Measurements from ENCODE around the gene HLA-DPB1.
"Not testable (repeated sequence)": the region's sequence is repeated elsewhere in the genome, so short reads cannot be mapped to it uniquely, and the experiment has no call there.

The HLA-DPB1 gene

GRCh38 chr6:33088931-33089620 is 13.3 kb downstream of the HLA-DPB1 start:
- intact Hi-C loops (cut with DNase I), result no loop called here

GRCh38 chr6:33091957-33092356 is 16.2 kb downstream of the HLA-DPB1 start:
- DNase-seq, result peak in 1 of 42 donors; percentile 31
- intact Hi-C loops (cut with DNase I), result no loop called here

More at GRCh38 chr6:33088931-33089620, 13.3 kb downstream of the HLA-DPB1 start:
- DNase-seq, result no peak

- intact Hi-C loops (cut with DNase I), result no loop called here
- no peak for DNase-seq
These were observed 16.6 kb downstream of the HLA-DPB1 start for GRCh38 chr6:33092385-33092784.

GRCh38 chr6:33093855-33094254 is 18.1 kb downstream of the HLA-DPB1 start:
- DNase-seq, result no peak
- intact Hi-C loops (cut with DNase I), result no loop called here

GRCh38 chr6:33095681-33096080 is 19.9 kb downstream of the HLA-DPB1 start:
- intact Hi-C loops (cut with DNase I), result no loop called here
- DNase-seq, result no peak

- intact Hi-C loops (cut with DNase I), result not testable (repeated sequence)
These were observed 25.4 kb downstream of the HLA-DPB1 start for GRCh38 chr6:33101121-33101737.

GRCh38 chr6:33103776-33104175 is 28.0 kb downstream of the HLA-DPB1 start:
- intact Hi-C loops (cut with DNase I), result no loop called here
- DNase-seq, result no peak

More at GRCh38 chr6:33101121-33101737, 25.4 kb downstream of the HLA-DPB1 start:
- DNase-seq, result not testable (repeated sequence)

GRCh38 chr6:33104887-33105286 is 29.1 kb downstream of the HLA-DPB1 start:
- intact Hi-C loops (cut with DNase I), result no loop called here
- DNase-seq, result no peak

- intact Hi-C loops (cut with DNase I), result no loop called here
- DNase-seq, result no peak
These were observed 29.6 kb downstream of the HLA-DPB1 start for GRCh38 chr6:33105386-33105785.

- intact Hi-C loops (cut with DNase I), result no loop called here
- no peak for DNase-seq
These were observed 30.4 kb downstream of the HLA-DPB1 start for GRCh38 chr6:33105916-33106871.

GRCh38 chr6:33107641-33108040 is 31.9 kb downstream of the HLA-DPB1 start:
- no peak for DNase-seq
- intact Hi-C loops (cut with DNase I), result no loop called here

- intact Hi-C loops (cut with DNase I), result no loop called here
- DNase-seq, result no peak
These were observed 32.5 kb downstream of the HLA-DPB1 start for GRCh38 chr6:33108307-33108706.

- DNase-seq, result peak in 10 of 42 donors; percentile 8 to 54 (median 30)
- intact Hi-C loops (cut with DNase I), result no loop called here
These were observed 36.4 kb downstream of the HLA-DPB1 start for GRCh38 chr6:33112148-33112547.

- no peak for DNase-seq
- intact Hi-C loops (cut with DNase I), result no loop called here
These were observed 38.0 kb downstream of the HLA-DPB1 start for GRCh38 chr6:33113755-33114154.

- intact Hi-C loops (cut with DNase I), result no loop called here
- no peak for DNase-seq
These were observed 38.6 kb downstream of the HLA-DPB1 start for GRCh38 chr6:33114406-33114805.

- intact Hi-C loops (cut with DNase I), result loop anchor here (5.0 kb wide), 1 partner anchor 131 kb away; no protein-coding TSS in a partner anchor
- DNase-seq, result no peak
These were observed 40.6 kb downstream of the HLA-DPB1 start for GRCh38 chr6:33116417-33116816.

- intact Hi-C loops (cut with DNase I), result loop anchor here (5.0 kb wide), 1 partner anchor 130 kb away; no protein-coding TSS in a partner anchor
- peak in 12 of 42 donors; percentile 2 to 56 (median 20) for DNase-seq
These were observed 41.3 kb downstream of the HLA-DPB1 start for GRCh38 chr6:33116841-33117711.

- no peak for DNase-seq
- intact Hi-C loops (cut with DNase I), result loop anchor here (5.0 kb wide), 1 partner anchor 129 kb away; no protein-coding TSS in a partner anchor
These were observed 42.1 kb downstream of the HLA-DPB1 start for GRCh38 chr6:33117811-33118277.

Data from head of caudate nucleus (tissue), 42 donors.